Endothelial cell of umbilical vein (primary cell): ENCODE results near the gene TEP1. TPM values are rescaled to one million over a fixed set of nuclear protein-coding genes. Genes with fewer than 3 reads are reported as not detected.

ENCODE experiments used
- BruUV-seq: library from RNA; stranded (reverse); fragments of 400-500 nt; replicated peaks from 2 replicates; lab custom pipeline; 2021; lab: Mats Ljungman, UMichigan
- CTCF ChIA-PET: fragments of 300-600, 350-600 bp; sonication (Branson Sonifier 250); formaldehyde crosslinking; loops from one replicate; lab custom pipeline; 2021; ENCODE audit warnings: antibody characterized with exemption, inconsistent platforms; lab: Charles Lee
- POLR2A ChIA-PET: fragments of 300-600, 350-600 bp; sonication (Branson Sonifier 250); formaldehyde crosslinking; loops from one replicate; lab custom pipeline; 2021; ENCODE audit warnings: antibody characterized with exemption, inconsistent platforms; lab: Charles Lee
- DNase-seq: peaks from one replicate; pipeline ENCODE4 v3.0.0-alpha.2; 2011; ENCODE audit warnings: low read depth, low spot score
- FAIRE-seq: peaks from 2 replicates; lab custom pipeline; 2011; peaks lifted over from hg19 to GRCh38; lab: Jason Lieb, UNC
- H2AFZ ChIP-seq: 2 replicates; pipeline ENCODE4 v1.6.0; 2012; ENCODE audit warnings: low read depth, low read length, control low read depth, inconsistent platforms
- H3K27ac ChIP-seq: 2 replicates; pipeline ENCODE4 v1.5.1; 2011; ENCODE audit warnings: low read depth, mild to moderate bottlenecking, control low read depth, low read length, moderate library complexity; ENCODE audit not compliant: insufficient read depth
- H3K27me3 ChIP-seq, 2 experiments: 2 replicates each; pipeline versions ENCODE4 v1.6.0 to v1.6.1; 2011; ENCODE audit warnings: low read length in 2 of 2, mixed read lengths in 1 of 2; ENCODE audit not compliant: control insufficient read depth in 2 of 2, insufficient read depth in 2 of 2
- H3K36me3 ChIP-seq, 2 experiments: 2 replicates in 1 of 2; 3 replicates in 1 of 2; pipeline ENCODE4 v1.5.1; 2011; ENCODE audit warnings: low read length in 2 of 2, mild to moderate bottlenecking in 1 of 2, moderate library complexity in 1 of 2; ENCODE audit not compliant: control insufficient read depth in 2 of 2, insufficient read depth in 2 of 2; ENCODE audit errors: extremely low read depth in 1 of 2
- H3K4me1 ChIP-seq: 3 replicates; pipeline ENCODE4 v1.5.1; 2011; ENCODE audit warnings: mild to moderate bottlenecking, low read length; ENCODE audit not compliant: control insufficient read depth, insufficient read depth; ENCODE audit errors: extremely low read depth
- H3K4me2 ChIP-seq: 2 replicates; pipeline ENCODE4 v1.6.1; 2011; ENCODE audit warnings: low read length, control low read depth, mixed read lengths; ENCODE audit not compliant: insufficient read depth
- H3K4me3 ChIP-seq, 3 experiments: fragments of 200-600 bp in 1 of 3; sonication (generic), shearing (Covaris generic) in 1 of 3; replicated peaks in 1 of 3; 2 replicates each; pipeline ENCODE4 v1.5.1; 2011 to 2016; ENCODE audit warnings: control low read depth in 3 of 3, low read length in 3 of 3, mild to moderate bottlenecking in 2 of 3, inconsistent platforms in 1 of 3, low read depth in 1 of 3, moderate library complexity in 1 of 3; ENCODE audit not compliant: insufficient read depth in 1 of 3
- H3K79me2 ChIP-seq: 2 replicates; pipeline ENCODE4 v1.6.0; 2012; ENCODE audit warnings: low read length, inconsistent platforms; ENCODE audit not compliant: control insufficient read depth, insufficient read depth
- H3K9ac ChIP-seq: replicated peaks from 2 replicates; pipeline ENCODE3; 2011; ENCODE audit warnings: low read length, control low read depth; ENCODE audit not compliant: insufficient read depth; ENCODE audit errors: extremely low read depth
- H3K9me1 ChIP-seq: replicated peaks from 3 replicates; pipeline ENCODE4 v1.6.0; 2011; ENCODE audit warnings: mild to moderate bottlenecking, low read length; ENCODE audit not compliant: control insufficient read depth, insufficient read depth; ENCODE audit errors: extremely low read depth
- H3K9me3 ChIP-seq: replicated peaks from 2 replicates; pipeline ENCODE4 v1.5.1; 2012; ENCODE audit warnings: low read length, inconsistent platforms; ENCODE audit not compliant: control insufficient read depth, insufficient read depth
- H4K20me1 ChIP-seq: replicated peaks from 2 replicates; pipeline ENCODE3; 2011; ENCODE audit warnings: mild to moderate bottlenecking, low read length; ENCODE audit not compliant: control insufficient read depth, insufficient read depth; ENCODE audit errors: extremely low read depth
- CTCF ChIP-seq, 2 donors: IDR thresholded peaks; 1 replicate in 1 of 2; 2 replicates in 1 of 2; pipeline ENCODE4 v1.5.1; 2011; ENCODE audit warnings: low read length in 2 of 2, mild to moderate bottlenecking in 2 of 2, moderate library complexity in 2 of 2, control low read depth in 1 of 2, inconsistent platforms in 1 of 2, low read depth in 1 of 2; ENCODE audit not compliant: insufficient read depth in 1 of 2; ENCODE audit errors: extremely low read depth in 1 of 2
- EZH2 ChIP-seq: IDR thresholded peaks from 2 replicates; pipeline ENCODE4 v1.6.1; 2012; ENCODE audit warnings: borderline replicate concordance, low read depth, mild to moderate bottlenecking, moderate library complexity, low read length, inconsistent platforms; ENCODE audit not compliant: severe bottlenecking
- FOS ChIP-seq: IDR thresholded peaks from 2 replicates; pipeline ENCODE4 v1.6.1; 2011; ENCODE audit warnings: mild to moderate bottlenecking, low read length, moderate library complexity, borderline replicate concordance; ENCODE audit not compliant: insufficient read depth
- GATA2 ChIP-seq: IDR thresholded peaks from 2 replicates; pipeline ENCODE4 v1.7.0; 2011; ENCODE audit warnings: low read depth, mild to moderate bottlenecking, moderate library complexity, mixed read lengths, low read length; ENCODE audit not compliant: insufficient read length, insufficient read depth
- JUN ChIP-seq: IDR thresholded peaks from 2 replicates; pipeline ENCODE4 v1.6.1; 2011; ENCODE audit warnings: borderline replicate concordance, low read depth; ENCODE audit not compliant: insufficient read length, insufficient read depth
- MAX ChIP-seq: IDR thresholded peaks from 2 replicates; pipeline ENCODE4 v1.6.1; 2011; ENCODE audit not compliant: insufficient read depth, insufficient read length
- MYC ChIP-seq: IDR thresholded peaks from one replicate; pipeline ENCODE4 v1.6.1; 2011; ENCODE audit warnings: mild to moderate bottlenecking, low read depth, low read length
- POLR2A ChIP-seq: IDR thresholded peaks from 2 replicates; pipeline ENCODE4 v1.6.1; 2012; ENCODE audit warnings: low read depth, mild to moderate bottlenecking, control low read depth, low read length
- POLR2AphosphoS5 ChIP-seq: IDR thresholded peaks from 2 replicates; pipeline ENCODE4 v1.6.1; 2012; ENCODE audit warnings: low read depth, mild to moderate bottlenecking, control low read depth, low read length, moderate library complexity; ENCODE audit not compliant: insufficient read depth
- dilution Hi-C: fragments of 300-500 bp; cut with MboI; formaldehyde crosslinking; loops from one replicate; pipeline ENCODE4 v1.15.0; 2019; ENCODE audit warnings: low sequenced_read_pairs; ENCODE audit not compliant: extremely low pct_ligation_motif_present
- intact Hi-C: fragments of 100-400 bp; cut with micrococcal nuclease; formaldehyde crosslinking; loops from one replicate; pipeline ENCODE4 v1.10.0; 2022
- polyA plus RNA-seq, 4 experiments: library from polyadenylated mRNA; depleted of rRNA in 3 of 4; stranded (reverse) in 3 of 4; unstranded in 1 of 4; fragments of >200 nt; gene quantifications; 2 replicates each; pipeline versions ENCODE4 v1.2.1 to v1.2.3, GENCODE V29; 2011 to 2012; ENCODE audit warnings: missing spikeins in 1 of 4
- total RNA-seq: library from RNA; stranded (reverse); gene quantifications from 2 replicates; pipeline ENCODE4 v1.2.3, GENCODE V29; 2021

TEP1 gene
- total and polyA plus RNA-seq, 2 donors (not counting 3 experiments of a cell fraction or from before 2014, with no cell fraction given) = 19.6 to 44.6 TPM

- TF ChIP-seq GATA2 (no peak), FOS (no peak), MYC (no peak), EZH2 (no peak), MAX (no peak), POLR2AphosphoS5 (peak; percentile 2)
- no peak for DNase-seq
- Histone ChIP-seq H3K27ac (no peak overlapping the region), H3K4me3 (no peak overlapping the region), H3K4me1 (peaks cover 31% of the 10 kb centered on the region), H2AFZ (no peak overlapping the region), H4K20me1 (no peaks in the 10 kb centered on the region), H3K4me2 (no peak overlapping the region), H3K9ac (no peak overlapping the region), H3K27me3 (no peaks in the 10 kb centered on the region), H3K36me3 (peaks cover 11 to 18% of the 10 kb centered on the region in 2 experiments), H3K9me1 (no peaks in the 10 kb centered on the region), H3K9me3 (no peaks in the 10 kb centered on the region), H3K79me2 (peaks cover 43% of the 10 kb centered on the region)
- no TSS peak for BruUV-seq
- CTCF ChIA-PET = interaction anchor here (1.2 kb wide), 1 partner anchor 42 kb away, joined by 3 read pairs; no protein-coding TSS in a partner anchor
- FAIRE-seq = no peak
- POLR2A ChIA-PET = no interaction called here
- intact Hi-C loops (no loop called here), dilution Hi-C loops (no loop called here)
These were observed 44.9 kb upstream of the TEP1 start for GRCh38 chr14:20458031-20458789.

GRCh38 chr14:20456971-20457370 is 43.7 kb upstream of the TEP1 start:
- Histone ChIP-seq H3K9ac (no peak overlapping the region), H3K4me2 (no peak overlapping the region), H2AFZ (no peak overlapping the region), H3K27ac (no peak overlapping the region), H3K79me2 (peaks cover 45% of the 10 kb centered on the region), H3K9me1 (no peaks in the 10 kb centered on the region), H4K20me1 (no peaks in the 10 kb centered on the region), H3K4me3 (no peak overlapping the region), H3K27me3 (no peaks in the 10 kb centered on the region), H3K4me1 (peaks cover 27% of the 10 kb centered on the region), H3K36me3 (peaks cover 11 to 20% of the 10 kb centered on the region in 2 experiments), H3K9me3 (no peaks in the 10 kb centered on the region)
- dilution Hi-C loops (no loop called here), intact Hi-C loops (no loop called here)
- CTCF ChIA-PET = interaction anchor here (4.6 kb wide), 1 partner anchor 42 kb away, joined by 70 read pairs; the partner anchor contains the start of gene TEP1
- POLR2A ChIA-PET = interaction anchor here (3.0 kb wide), 1 partner anchor 13 kb away, joined by 32 read pairs; the partner anchor contains the start of gene PNP
- FAIRE-seq (no peak), DNase-seq (no peak)
- no peak for TF ChIP-seq JUN
- no peak for TF ChIP-seq EZH2
- TF ChIP-seq MYC = no peak
- no peak for TF ChIP-seq MAX
- no peak for TF ChIP-seq CTCF (IDR thresholded peaks at IDR 0.05; ENCODE audit: extremely low read depth in 1 of 2, insufficient read depth in 1 of 2, low read depth in 1 of 2, low read length in 2 of 2)
- no peak for TF ChIP-seq POLR2A
- TF ChIP-seq POLR2AphosphoS5 = no peak
- TF ChIP-seq FOS = no peak
- TF ChIP-seq GATA2 = no peak
- no TSS peak for BruUV-seq
